NOMO-1 treated with DMSO at 0.1 percent for 48 hours (cell line): ENCODE results near the gene SERHL2.
"Not testable (repeated sequence)": the region's sequence is repeated elsewhere in the genome, so short reads cannot be mapped to it uniquely, and the experiment has no call there.

Experiments
- DNase-seq: peaks from one replicate; lab custom pipeline; 2025; ENCODE audit not compliant: unreplicated experiment; lab: John Stamatoyannopoulos, UW

SERHL2 gene

GRCh38 chr22:42574046-42574445, 20.3 kb downstream of the SERHL2 start:
- DNase-seq = not testable (repeated sequence)

GRCh38 chr22:42574468-42574867, 20.7 kb downstream of the SERHL2 start:
- not testable (repeated sequence) for DNase-seq

- DNase-seq = not testable (repeated sequence)
Measured at GRCh38 chr22:42575996-42576574, 22.3 kb downstream of the SERHL2 start.

- DNase-seq = not testable (repeated sequence)
Measured at GRCh38 chr22:42577141-42577540, 23.4 kb downstream of the SERHL2 start.

- DNase-seq = no peak
Measured at GRCh38 chr22:42577623-42578240, 24.0 kb downstream of the SERHL2 start.

- not testable (repeated sequence) for DNase-seq
Measured at GRCh38 chr22:42580040-42580439, 26.3 kb downstream of the SERHL2 start.

- not testable (repeated sequence) for DNase-seq
Measured at GRCh38 chr22:42581194-42581761, 27.5 kb downstream of the SERHL2 start.

- DNase-seq = peak; percentile 56
Measured at GRCh38 chr22:42581762-42582716, 28.3 kb downstream of the SERHL2 start.

GRCh38 chr22:42582987-42583386, 29.2 kb downstream of the SERHL2 start:
- DNase-seq = no peak

- no peak for DNase-seq
Measured at GRCh38 chr22:42584364-42584940, 30.7 kb downstream of the SERHL2 start.

- DNase-seq = no peak
Measured at GRCh38 chr22:42585096-42585495, 31.3 kb downstream of the SERHL2 start.

GRCh38 chr22:42586381-42586780, 32.6 kb downstream of the SERHL2 start:
- peak; percentile 6 for DNase-seq

- peak; percentile 36 for DNase-seq
Measured at GRCh38 chr22:42587588-42588175, 33.9 kb downstream of the SERHL2 start.

GRCh38 chr22:42591987-42592386, 38.2 kb downstream of the SERHL2 start:
- DNase-seq = no peak

- DNase-seq = no peak
Measured at GRCh38 chr22:42595434-42595833, 41.7 kb downstream of the SERHL2 start.

- DNase-seq = no peak
Measured at GRCh38 chr22:42596336-42596735, 42.6 kb downstream of the SERHL2 start.

GRCh38 chr22:42596863-42597530, 43.2 kb downstream of the SERHL2 start:
- no peak for DNase-seq

GRCh38 chr22:42601879-42602465, 48.2 kb downstream of the SERHL2 start:
- no peak for DNase-seq

- no peak for DNase-seq
Measured at GRCh38 chr22:42602470-42602869, 48.7 kb downstream of the SERHL2 start.

GRCh38 chr22:42603427-42603826, 49.7 kb downstream of the SERHL2 start:
- DNase-seq = no peak
